Left ventricle myocardium inferior (tissue), 1 donor: ENCODE measurements around the gene ADSS1. TPM values are rescaled to one million over a fixed set of nuclear protein-coding genes. Genes with fewer than 3 reads are reported as not detected.

Experiments
- DNase-seq: peaks from one replicate; pipeline ENCODE4 v3.0.0-alpha.2; 2020
- H3K27ac ChIP-seq: fragments of 200-600 bp; replicated peaks from 2 replicates; pipeline ENCODE4 v1.8.0; 2021
- H3K27me3 ChIP-seq: fragments of 200-600 bp; 2 replicates; pipeline ENCODE4 v1.8.0; 2021; ENCODE audit warnings: low read depth
- H3K36me3 ChIP-seq: fragments of 200-600 bp; 2 replicates; pipeline ENCODE4 v1.8.0; 2021
- H3K4me1 ChIP-seq: fragments of 200-600 bp; 2 replicates; pipeline ENCODE4 v1.8.0; 2021
- H3K4me3 ChIP-seq: fragments of 200-600 bp; 2 replicates; pipeline ENCODE4 v1.8.0; 2021; ENCODE audit warnings: mild to moderate bottlenecking, moderate library complexity
- H3K9me3 ChIP-seq: fragments of 200-600 bp; replicated peaks from 2 replicates; pipeline ENCODE4 v1.8.0; 2021
- CTCF ChIP-seq: fragments of 200-600 bp; IDR thresholded peaks from 2 replicates; pipeline ENCODE4 v1.8.0; 2021; ENCODE audit warnings: antibody characterized with exemption, mild to moderate bottlenecking, borderline replicate concordance
- intact Hi-C: fragments of 100-400 bp; cut with micrococcal nuclease; formaldehyde crosslinking; loops from one replicate; pipeline ENCODE4 v1.11.0; 2022
- microRNA-seq: library from miRNA; unstranded; fragments of <30 nt; microRNA quantifications from one replicate; pipeline ENCODE4 v1.2.0, GENCODE V29; 2020
- total RNA-seq: library from RNA; stranded (reverse); fragmentation: NEBNext Ultra II Directional; extraction: Animal tissue kit (Norgen Biotek cat#: 25700); gene quantifications from one replicate; pipeline ENCODE4 v1.2.1, GENCODE V29; 2021
- donor health status: DM: no; HTN: yes; CAD: no; lungs with severe emphysema.

ADSS1 gene
- total RNA-seq, 1 donor from 2014 or later, result 218 TPM

GRCh38 chr14:104794099-104794498, 70.1 kb downstream of the ADSS1 start:
- intact Hi-C loops, result no loop called here
- no peak for DNase-seq
- Histone ChIP-seq H3K9me3 (no peaks in the 10 kb centered on the region), H3K36me3 (peaks cover 32% of the 10 kb centered on the region), H3K4me1 (peaks cover 89% of the 10 kb centered on the region), H3K27me3 (no peaks in the 10 kb centered on the region), H3K4me3 (peak overlapping the region; percentile 87), H3K27ac (peak overlapping the region; percentile 87)
- TF ChIP-seq CTCF, result no peak

GRCh38 chr14:104794631-104794992, 70.6 kb downstream of the ADSS1 start:
- H3K4me1 ChIP-seq, result peaks cover 89% of the 10 kb centered on the region
- TF ChIP-seq CTCF, result no peak
- H3K27ac ChIP-seq, result peak overlapping the region; percentile 87
- intact Hi-C loops, result no loop called here
- H3K9me3 ChIP-seq, result no peaks in the 10 kb centered on the region
- H3K36me3 ChIP-seq, result peaks cover 27% of the 10 kb centered on the region
- H3K4me3 ChIP-seq, result peak overlapping the region; percentile 87
- no peaks in the 10 kb centered on the region for H3K27me3 ChIP-seq
- no peak for DNase-seq

GRCh38 chr14:104794993-104795780, 71.2 kb downstream of the ADSS1 start, which contains the start of gene AKT1:
TSS of gene AKT1 (minus strand) at chr14:104795748. CDS start at chr14:104792643, 3,105 bp downstream.
- no peaks in the 10 kb centered on the region for H3K27me3 ChIP-seq
- no peaks in the 10 kb centered on the region for H3K9me3 ChIP-seq
- peak within 1 kb of the TSS; percentile 87 for H3K4me3 ChIP-seq
- H3K4me1 ChIP-seq, result peaks cover 93% of the 10 kb centered on the region
- no peak for TF ChIP-seq CTCF
- intact Hi-C loops, result no loop called here
- no peak for DNase-seq
- H3K27ac ChIP-seq, result peak within 1 kb of the TSS; percentile 99
- peaks cover 21% of the 10 kb centered on the region for H3K36me3 ChIP-seq

GRCh38 chr14:104795781-104796686, 72.0 kb downstream of the ADSS1 start:
- Histone ChIP-seq H3K27me3 (no peaks in the 10 kb centered on the region), H3K27ac (peak overlapping the region; percentile 99), H3K9me3 (no peaks in the 10 kb centered on the region), H3K4me3 (peak overlapping the region; percentile 69), H3K4me1 (peaks cover 88% of the 10 kb centered on the region), H3K36me3 (peaks cover 13% of the 10 kb centered on the region)
- peak; percentile 75 for DNase-seq
- no peak for TF ChIP-seq CTCF
- intact Hi-C loops, result no loop called here

GRCh38 chr14:104796687-104797081, 72.7 kb downstream of the ADSS1 start:
- H3K4me3 ChIP-seq, result no peak overlapping the region
- H3K36me3 ChIP-seq, result peaks cover 6% of the 10 kb centered on the region
- H3K27me3 ChIP-seq, result no peaks in the 10 kb centered on the region
- H3K9me3 ChIP-seq, result no peaks in the 10 kb centered on the region
- DNase-seq, result no peak
- peaks cover 88% of the 10 kb centered on the region for H3K4me1 ChIP-seq
- intact Hi-C loops, result no loop called here
- no peak for TF ChIP-seq CTCF
- peak overlapping the region; percentile 99 for H3K27ac ChIP-seq

Small RNA genes within 50 kb of the gene (microRNA-seq; reads per million reads assigned to microRNA genes)
- not detected for gene MIR4710

Other genes with a start within 250 kb of the ADSS1 start
- 44.1 TPM for gene C14orf180, start 144.5 kb upstream of the ADSS1 start, total RNA-seq
- gene TMEM179, start 119.5 kb upstream of the ADSS1 start, total RNA-seq, result 0.49 TPM
- gene INF2, start 34.6 kb upstream of the ADSS1 start, total RNA-seq, result 28.5 TPM
- 55.6 TPM for gene SIVA1, start 28.9 kb downstream of the ADSS1 start, total RNA-seq
- gene AKT1, start 71.5 kb downstream of the ADSS1 start, total RNA-seq, result 144 TPM
- 5.7 TPM for gene ZBTB42, start 76.9 kb downstream of the ADSS1 start, total RNA-seq
- 11.7 TPM for gene CEP170B, start 141.0 kb downstream of the ADSS1 start, total RNA-seq
- 0.44 TPM for gene PLD4, start 200.7 kb downstream of the ADSS1 start, total RNA-seq